Prostate gland (tissue), 2 donors: ENCODE results near the gene CSPG4.
A peak's percentile ranks its signal among the peaks of the same experiment; 100 is the strongest.

ENCODE experiments used
- POLR2A ChIP-seq: fragments of 450-650 bp; IDR thresholded peaks from one replicate; pipeline ENCODE4 v1.6.1; 2016; ENCODE audit warnings: antibody characterized with exemption, mild to moderate bottlenecking
- TF ChIP-seq, protein P1 (sequence below), 4 experiments: fragments of 200-600 bp in 2 of 4; fragments of 450-650 bp in 2 of 4; sonication (generic) in 2 of 4; IDR thresholded peaks; 1 replicate in 3 of 4; 2 replicates in 1 of 4; pipeline ENCODE4 v1.5.1; 2016 to 2019; ENCODE audit warnings: antibody characterized with exemption in 4 of 4, mild to moderate bottlenecking in 2 of 4, moderate library complexity in 2 of 4

DNA sequence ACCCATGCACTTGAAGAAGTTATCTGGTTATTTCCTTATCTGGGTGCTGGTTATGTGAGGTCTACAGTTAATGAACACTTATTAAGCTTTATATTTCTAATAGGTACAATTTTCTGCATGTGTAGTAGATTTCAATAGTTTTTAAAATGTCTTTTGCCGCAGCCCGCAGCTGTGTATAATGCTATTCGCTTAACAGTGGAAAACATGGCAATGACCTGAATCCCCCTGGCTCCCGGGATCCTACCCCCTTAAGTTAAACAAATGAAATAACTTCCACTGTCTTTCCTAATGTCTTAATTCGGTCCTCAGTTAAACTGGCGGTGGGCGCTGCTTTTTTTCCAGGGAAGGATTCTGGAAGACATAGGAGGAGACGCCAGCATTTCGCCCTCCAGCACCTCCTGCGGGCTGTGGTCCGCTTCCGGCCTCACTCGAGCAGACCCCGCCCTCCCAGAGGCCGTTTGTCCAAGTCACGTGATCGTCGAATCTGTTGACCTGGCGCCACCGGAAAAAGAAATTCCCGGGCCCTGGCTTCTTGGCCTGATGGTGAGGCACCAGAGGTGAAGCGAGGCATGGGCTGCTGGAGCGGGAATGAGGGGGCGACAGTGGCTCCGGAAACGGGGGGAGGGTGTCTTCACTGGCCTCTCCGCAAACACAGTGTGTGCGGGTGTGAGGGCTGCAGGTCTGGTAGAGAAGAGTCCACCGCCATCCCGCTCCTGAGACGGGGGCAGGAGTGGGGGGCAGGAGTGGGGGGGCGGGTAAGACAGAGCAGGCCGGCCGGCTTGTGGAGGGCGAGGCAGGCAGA is 45.6 kb upstream of the CSPG4 start:
- TF ChIP-seq, protein P1, sequence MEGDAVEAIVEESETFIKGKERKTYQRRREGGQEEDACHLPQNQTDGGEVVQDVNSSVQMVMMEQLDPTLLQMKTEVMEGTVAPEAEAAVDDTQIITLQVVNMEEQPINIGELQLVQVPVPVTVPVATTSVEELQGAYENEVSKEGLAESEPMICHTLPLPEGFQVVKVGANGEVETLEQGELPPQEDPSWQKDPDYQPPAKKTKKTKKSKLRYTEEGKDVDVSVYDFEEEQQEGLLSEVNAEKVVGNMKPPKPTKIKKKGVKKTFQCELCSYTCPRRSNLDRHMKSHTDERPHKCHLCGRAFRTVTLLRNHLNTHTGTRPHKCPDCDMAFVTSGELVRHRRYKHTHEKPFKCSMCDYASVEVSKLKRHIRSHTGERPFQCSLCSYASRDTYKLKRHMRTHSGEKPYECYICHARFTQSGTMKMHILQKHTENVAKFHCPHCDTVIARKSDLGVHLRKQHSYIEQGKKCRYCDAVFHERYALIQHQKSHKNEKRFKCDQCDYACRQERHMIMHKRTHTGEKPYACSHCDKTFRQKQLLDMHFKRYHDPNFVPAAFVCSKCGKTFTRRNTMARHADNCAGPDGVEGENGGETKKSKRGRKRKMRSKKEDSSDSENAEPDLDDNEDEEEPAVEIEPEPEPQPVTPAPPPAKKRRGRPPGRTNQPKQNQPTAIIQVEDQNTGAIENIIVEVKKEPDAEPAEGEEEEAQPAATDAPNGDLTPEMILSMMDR (IDR thresholded peaks at IDR 0.05): peak in 2 of 4 experiments; percentile 27 to 37
- TF ChIP-seq POLR2A: peak; percentile 28
